HFFc6 (cell line): ENCODE data around the gene AVL9. TPM values are rescaled to one million over a fixed set of nuclear protein-coding genes. Genes with fewer than 3 reads are reported as not detected.
A peak's percentile ranks its signal among the peaks of the same experiment; 100 is the strongest.

Experiments
- DNase-seq: peaks from one replicate; pipeline ENCODE4 v3.0.0-alpha.2; 2018
- H3K27ac Mint-ChIP-seq: 2 replicates; pipeline ENCODE4 v1.8.0; 2020; ENCODE audit warnings: mild to moderate bottlenecking, mixed read lengths
- H3K27me3 Mint-ChIP-seq: 2 replicates; pipeline ENCODE4 v1.8.0; 2021; ENCODE audit warnings: mild to moderate bottlenecking, moderate library complexity, mixed read lengths; ENCODE audit not compliant: insufficient read depth
- H3K36me3 Mint-ChIP-seq: 2 replicates; pipeline ENCODE4 v1.8.0; 2021; ENCODE audit warnings: low read depth, mixed read lengths
- H3K4me1 Mint-ChIP-seq: 2 replicates; pipeline ENCODE4 v1.8.0; 2020; ENCODE audit warnings: low read depth, mixed read lengths
- H3K4me3 Mint-ChIP-seq: 2 replicates; pipeline ENCODE4 v1.8.0; 2020; ENCODE audit warnings: mild to moderate bottlenecking, moderate library complexity, mixed read lengths
- H3K9me3 Mint-ChIP-seq: 2 replicates; pipeline ENCODE4 v1.8.0; 2020; ENCODE audit warnings: mild to moderate bottlenecking, mixed read lengths
- CTCF ChIP-seq: fragments of 200-600 bp; sonication (generic); IDR thresholded peaks from 2 replicates; pipeline ENCODE4 v1.5.0; 2021; ENCODE audit warnings: antibody characterized with exemption, mild to moderate bottlenecking
- total RNA-seq, 6 experiments: library from RNA; stranded (reverse); fragmentation: NEBNext Ultra II Directional; extraction: Animal tissue kit (Norgen Biotek cat#: 25700); gene quantifications; 2 replicates in 1 of 6; 3 replicates in 5 of 6; pipeline ENCODE4 v1.2.3, GENCODE V29; 2021

AVL9 gene
- total RNA-seq, 6 experiments from 2014 or later: 31.4 to 37.3 (median 34.1) TPM

- H3K36me3 Mint-ChIP-seq: no peaks in the 10 kb centered on the region
- no peaks in the 10 kb centered on the region for H3K9me3 Mint-ChIP-seq
- no peak overlapping the region for H3K27ac Mint-ChIP-seq
- no peak for TF ChIP-seq CTCF
- peaks cover 3% of the 10 kb centered on the region for H3K27me3 Mint-ChIP-seq
- no peak overlapping the region for H3K4me3 Mint-ChIP-seq
- DNase-seq: no peak
- peaks cover 25% of the 10 kb centered on the region for H3K4me1 Mint-ChIP-seq
Observed at GRCh38 chr7:32472015-32472414, 23.3 kb upstream of the AVL9 start.

- no peak overlapping the region for H3K27ac Mint-ChIP-seq
- H3K9me3 Mint-ChIP-seq: no peaks in the 10 kb centered on the region
- TF ChIP-seq CTCF: no peak
- H3K36me3 Mint-ChIP-seq: no peaks in the 10 kb centered on the region
- H3K4me3 Mint-ChIP-seq: no peak overlapping the region
- DNase-seq: no peak
- H3K27me3 Mint-ChIP-seq: peaks cover 3% of the 10 kb centered on the region
- H3K4me1 Mint-ChIP-seq: peaks cover 37% of the 10 kb centered on the region
Observed at GRCh38 chr7:32474008-32474407, 21.3 kb upstream of the AVL9 start.

GRCh38 chr7:32476816-32477648 lies 18.3 kb upstream of the AVL9 start:
- TF ChIP-seq CTCF: no peak
- Mint-ChIP-seq H3K4me1 (peaks cover 40% of the 10 kb centered on the region), H3K27ac (no peak overlapping the region), H3K27me3 (peaks cover 2% of the 10 kb centered on the region), H3K36me3 (no peaks in the 10 kb centered on the region), H3K4me3 (no peak overlapping the region), H3K9me3 (no peaks in the 10 kb centered on the region)
- no peak for DNase-seq

- no peak overlapping the region for H3K4me3 Mint-ChIP-seq
- no peak for DNase-seq
- peaks cover 40% of the 10 kb centered on the region for H3K4me1 Mint-ChIP-seq
- no peak overlapping the region for H3K27ac Mint-ChIP-seq
- no peak for TF ChIP-seq CTCF
- H3K36me3 Mint-ChIP-seq: no peaks in the 10 kb centered on the region
- H3K27me3 Mint-ChIP-seq: peaks cover 2% of the 10 kb centered on the region
- no peaks in the 10 kb centered on the region for H3K9me3 Mint-ChIP-seq
Observed at GRCh38 chr7:32477649-32477980, 17.7 kb upstream of the AVL9 start.

GRCh38 chr7:32479574-32480200 lies 15.6 kb upstream of the AVL9 start:
- Mint-ChIP-seq H3K27ac (no peak overlapping the region), H3K27me3 (peaks cover 2% of the 10 kb centered on the region), H3K9me3 (no peaks in the 10 kb centered on the region), H3K36me3 (no peaks in the 10 kb centered on the region), H3K4me1 (peaks cover 30% of the 10 kb centered on the region), H3K4me3 (no peak overlapping the region)
- TF ChIP-seq CTCF: peak; percentile 92
- DNase-seq: peak; percentile 52
